Epidermal melanocyte (primary cell): ENCODE measurements around the gene ZNF496.
"Not testable (repeated sequence)": the region's sequence is repeated elsewhere in the genome, so short reads cannot be mapped to it uniquely, and the experiment has no call there.

Experiments
- DNase-seq: peaks from one replicate; pipeline ENCODE4 v3.0.0; 2011; ENCODE audit warnings: low spot score; ENCODE audit not compliant: insufficient read length

Gene ZNF496

DNA sequence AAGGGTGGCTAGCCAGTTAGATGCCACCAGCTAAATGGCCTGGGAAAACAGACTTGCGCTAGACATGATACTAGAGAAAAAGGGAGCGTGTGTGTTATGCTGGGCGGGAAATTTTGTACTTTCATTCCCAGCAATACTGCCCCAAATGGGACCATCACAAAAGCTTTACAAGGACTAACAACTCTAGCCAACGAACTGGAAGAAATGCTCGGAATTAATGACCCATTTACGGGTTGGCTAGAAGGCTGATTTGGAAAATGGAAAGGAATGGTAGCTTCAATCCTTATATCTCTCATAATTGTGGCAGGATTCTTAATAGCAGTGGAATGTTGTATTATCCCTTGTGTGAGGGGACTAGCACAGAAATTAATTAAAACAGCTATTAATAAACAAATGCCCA, 27.9 kb upstream of the ZNF496 start:
- no peak for DNase-seq

DNA sequence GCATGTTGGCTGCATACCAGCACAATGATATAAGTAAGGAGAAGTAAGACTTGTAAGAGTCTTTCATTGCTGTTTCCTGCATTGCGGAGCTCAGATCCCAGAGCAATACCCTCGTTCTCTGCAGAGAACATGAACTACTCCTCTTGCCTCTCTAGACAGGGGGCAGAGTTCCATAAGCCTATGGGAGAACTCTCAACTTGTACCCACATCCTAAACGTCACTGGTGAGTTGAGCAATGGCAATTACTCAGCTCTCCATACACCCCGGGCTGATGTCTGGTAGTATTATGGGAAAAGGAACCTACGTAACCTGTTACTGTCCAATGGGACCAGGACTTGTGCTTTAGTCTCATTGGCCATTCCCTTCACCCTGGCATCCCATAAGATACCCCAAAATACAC, 27.3 kb upstream of the ZNF496 start:
- DNase-seq: no peak

DNA sequence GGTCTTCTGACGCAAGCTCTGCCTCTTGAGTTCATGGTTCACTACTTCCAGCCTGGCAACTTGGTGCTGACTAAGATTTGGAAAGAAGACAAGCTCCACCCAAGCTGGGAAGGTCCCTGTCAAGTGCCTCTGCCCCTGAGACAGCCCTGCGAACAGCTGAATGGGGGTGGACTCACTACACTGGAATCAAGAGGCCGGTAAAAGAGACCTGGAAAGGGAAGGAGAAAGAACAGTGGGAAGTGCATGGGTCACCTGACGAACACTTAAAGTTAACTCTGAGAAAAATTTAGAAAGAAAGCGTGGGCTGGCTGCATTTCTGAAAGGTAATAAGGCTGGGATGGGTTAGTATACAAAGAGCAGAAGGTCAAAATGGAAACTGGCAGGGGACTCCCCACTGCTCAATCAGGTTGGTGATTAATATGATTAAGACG, 26.1 kb upstream of the ZNF496 start:
- DNase-seq: no peak

DNA sequence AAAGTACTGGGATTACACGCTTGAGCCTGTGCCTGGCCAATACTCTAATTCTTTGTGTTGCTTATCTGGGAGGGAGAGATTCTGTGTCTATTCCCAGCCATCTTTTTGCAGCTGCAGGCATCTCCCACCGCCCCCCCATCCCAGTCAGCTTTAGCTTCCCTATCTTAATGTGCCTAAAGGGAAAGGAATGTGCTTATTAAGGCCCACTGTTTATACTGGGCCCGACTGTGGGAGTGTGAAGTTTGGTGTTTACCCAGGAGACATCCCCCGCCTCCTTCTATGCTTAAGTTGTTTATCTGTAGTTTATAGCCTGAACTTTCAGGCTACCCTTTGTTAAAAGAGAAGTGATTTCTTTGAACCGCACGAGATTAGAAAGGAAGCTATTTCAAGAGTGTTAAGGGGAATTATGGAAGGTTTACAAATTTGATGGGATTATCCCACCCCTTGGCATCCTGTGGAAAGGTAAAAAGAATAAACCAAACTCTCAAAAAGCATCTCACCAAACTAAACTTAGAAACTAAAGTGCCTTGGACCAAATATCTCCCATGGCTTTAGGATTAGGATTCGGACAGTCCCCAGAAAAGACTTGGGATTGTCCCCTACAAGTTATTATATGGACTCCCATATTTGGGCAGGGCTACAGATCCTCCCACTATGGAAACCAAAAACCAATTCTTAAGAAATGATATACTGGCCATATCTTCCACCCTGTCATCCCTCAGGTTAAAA, 25.5 kb upstream of the ZNF496 start:
- no peak for DNase-seq

DNA sequence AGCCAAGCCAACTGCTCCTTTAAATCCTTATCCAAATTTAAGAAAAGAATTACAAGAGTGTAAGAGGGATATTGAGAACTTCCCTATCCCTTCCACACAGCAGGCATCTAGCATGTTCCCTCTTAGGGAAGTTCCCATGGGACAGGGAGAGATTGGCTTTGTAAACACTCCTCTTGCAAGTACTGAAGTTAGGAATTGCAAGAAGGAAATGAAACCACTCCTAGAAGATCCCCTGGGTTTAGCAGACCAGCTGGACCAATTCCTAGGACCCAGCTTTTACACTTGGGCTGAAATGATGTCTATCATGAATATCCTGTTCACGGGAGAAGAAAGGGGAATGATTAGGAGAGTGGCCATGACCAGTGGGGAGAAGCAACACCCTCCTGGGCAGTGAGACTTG, 23.5 kb upstream of the ZNF496 start:
- not testable (repeated sequence) for DNase-seq

DNA sequence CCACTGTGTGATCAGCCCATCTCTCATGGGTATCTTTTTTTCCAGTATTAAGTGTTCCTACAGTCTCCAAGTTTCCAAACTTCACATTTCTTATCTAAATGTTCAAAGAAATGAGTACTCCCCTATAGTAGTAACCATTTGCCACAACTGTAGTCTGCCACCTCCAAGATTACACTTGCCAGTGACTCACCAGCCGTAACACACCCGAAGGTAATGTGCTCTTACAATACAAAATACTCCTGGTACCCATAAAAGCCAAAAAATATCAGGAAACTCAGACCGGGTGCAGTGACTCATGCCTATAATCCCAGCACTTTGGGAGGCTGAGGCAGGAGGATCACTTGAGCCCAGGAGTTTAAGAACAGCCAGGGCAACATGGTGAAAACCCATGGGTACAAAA, 20.5 kb upstream of the ZNF496 start:
- no peak for DNase-seq

DNA sequence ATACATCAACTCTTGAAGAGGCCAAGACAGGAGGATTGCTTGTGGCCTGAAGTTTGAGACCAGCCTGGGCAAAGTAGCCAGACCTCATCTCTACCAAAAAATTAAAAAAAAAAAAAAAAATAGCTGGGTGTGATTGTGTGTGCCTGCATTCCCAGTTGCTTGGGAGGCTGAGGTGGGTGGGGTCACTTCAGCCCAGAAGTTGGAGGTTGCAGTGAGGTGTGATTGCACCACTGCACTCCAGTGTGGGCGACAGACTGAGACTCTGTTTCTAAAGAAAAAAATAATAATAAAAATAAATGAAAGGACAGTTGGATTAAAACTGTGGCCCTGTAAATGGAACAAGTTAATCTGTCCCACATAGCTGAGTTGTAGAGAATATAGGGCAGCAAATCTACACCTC, 18.9 kb upstream of the ZNF496 start:
- no peak for DNase-seq

DNA sequence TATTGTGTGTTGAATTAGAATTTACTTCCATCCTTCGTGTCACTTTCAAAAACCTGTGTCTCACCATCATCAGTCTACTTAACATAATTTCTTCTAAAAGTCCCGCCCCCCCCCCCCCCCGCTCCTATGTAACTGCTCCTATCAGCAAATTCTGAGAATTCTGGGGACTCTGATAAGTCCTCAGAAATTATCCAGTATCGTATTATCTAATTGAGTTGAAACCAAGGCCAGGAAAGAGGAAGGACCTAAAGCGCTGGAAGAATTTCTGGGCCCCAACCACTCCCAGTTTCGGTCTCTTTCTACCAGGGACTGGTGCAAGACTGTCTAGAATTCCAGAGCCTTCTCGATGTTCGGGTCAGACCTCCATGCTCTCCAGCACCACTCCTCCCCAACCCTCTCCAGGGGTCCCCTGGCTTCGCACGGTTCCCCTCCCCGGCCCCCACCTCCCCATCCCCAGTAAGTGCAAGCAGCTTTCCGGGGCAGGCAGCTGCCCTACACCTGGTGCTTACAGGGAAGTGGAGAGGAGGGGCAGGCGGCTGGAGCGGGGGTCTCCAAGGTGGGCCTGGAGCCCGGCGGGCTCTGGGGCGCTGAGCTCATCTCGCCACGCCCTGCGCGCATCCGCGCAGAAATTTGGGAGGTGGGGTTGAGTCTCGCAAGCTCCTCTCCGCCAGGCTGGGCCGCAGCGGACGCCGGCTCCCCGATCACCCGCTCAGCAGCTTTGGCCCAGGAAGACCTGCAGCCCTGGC, 16.0 kb upstream of the ZNF496 start:
- DNase-seq: no peak

DNA sequence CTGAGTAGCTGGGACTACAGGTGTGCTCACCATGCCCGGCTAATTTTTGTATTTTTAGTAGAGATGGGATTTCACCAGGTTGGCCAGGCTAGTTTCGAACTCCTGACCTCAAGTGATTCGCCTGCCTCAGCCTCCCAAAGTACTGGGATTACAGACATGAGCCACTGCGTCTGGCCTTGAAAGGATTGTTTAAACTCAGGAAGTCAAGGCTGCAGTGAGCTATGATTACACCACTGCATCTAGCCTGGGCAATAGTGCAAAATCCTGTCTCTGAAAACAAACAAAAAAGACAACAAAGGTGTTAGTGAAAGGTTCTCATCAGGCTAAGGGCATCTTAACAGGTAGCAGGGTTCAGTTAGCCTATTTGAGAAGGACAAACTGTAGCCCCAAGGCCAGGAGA, 14.2 kb upstream of the ZNF496 start:
- no peak for DNase-seq

DNA sequence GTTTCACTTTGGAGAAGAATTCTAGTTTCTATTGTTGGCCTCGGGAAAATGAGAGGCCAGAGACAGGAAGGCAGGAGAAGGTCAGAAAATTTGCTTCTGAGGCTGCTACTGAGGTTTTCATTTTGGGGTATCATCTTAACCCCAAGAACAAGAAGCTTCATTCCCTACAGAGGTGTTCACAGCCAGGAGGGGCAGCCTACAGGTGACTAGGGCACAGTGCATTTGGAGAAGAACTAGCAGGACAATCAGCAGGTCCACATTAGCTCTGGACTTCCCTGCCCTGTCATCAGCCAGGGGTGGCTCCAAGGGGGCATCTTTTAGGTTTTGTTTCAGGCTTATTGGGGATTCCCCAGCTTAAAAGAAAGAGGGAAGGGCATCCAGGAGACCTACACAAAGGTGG, 12.1 kb upstream of the ZNF496 start:
- DNase-seq: no peak

DNA sequence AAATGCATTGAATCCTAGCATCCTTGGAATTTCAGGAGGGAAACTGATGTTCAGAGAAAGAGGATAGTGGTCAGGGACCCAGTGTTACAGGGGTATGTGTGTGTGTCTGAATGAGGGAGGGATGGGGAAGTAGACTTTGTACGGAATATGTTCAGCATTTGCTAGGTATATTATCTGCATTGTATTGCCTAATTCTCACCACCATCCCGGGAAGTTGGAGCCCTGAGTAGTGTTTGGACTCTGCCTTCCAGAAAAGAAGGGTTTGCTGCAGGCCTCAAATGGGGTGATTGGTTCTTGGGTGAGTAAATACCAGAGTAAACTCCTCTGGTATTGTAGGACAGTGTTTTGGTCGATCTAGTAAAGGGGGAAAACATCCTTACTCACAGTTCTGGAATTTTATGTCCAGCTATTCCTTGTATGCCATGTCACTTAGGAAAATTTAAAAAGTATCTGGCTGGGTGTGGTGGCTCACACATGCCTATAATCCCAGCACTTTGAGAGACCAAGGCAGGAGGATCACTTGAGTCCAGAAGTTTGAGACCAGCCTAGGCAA, 7.1 kb upstream of the ZNF496 start:
- no peak for DNase-seq

DNA sequence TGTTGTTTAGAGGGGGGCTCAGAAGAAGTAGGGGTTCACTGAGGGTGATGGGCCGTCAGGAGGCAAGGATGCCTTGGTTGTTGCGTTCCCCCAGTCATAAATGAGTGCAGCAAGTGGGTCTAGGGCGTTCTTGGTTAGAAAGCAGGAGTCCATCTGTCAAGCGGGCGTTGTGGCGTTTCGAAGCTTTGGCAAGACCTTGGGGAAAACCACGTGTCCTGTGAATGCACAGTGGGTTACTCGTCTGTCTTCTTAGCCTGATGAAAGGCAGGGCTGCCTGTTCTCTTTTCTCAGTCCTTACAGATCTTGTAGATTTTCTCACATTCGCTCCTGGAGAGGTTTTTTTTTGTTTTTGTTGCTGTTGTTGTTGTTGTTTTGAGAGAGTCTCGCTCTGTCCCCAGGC, 6.3 kb upstream of the ZNF496 start:
- DNase-seq: no peak

DNA sequence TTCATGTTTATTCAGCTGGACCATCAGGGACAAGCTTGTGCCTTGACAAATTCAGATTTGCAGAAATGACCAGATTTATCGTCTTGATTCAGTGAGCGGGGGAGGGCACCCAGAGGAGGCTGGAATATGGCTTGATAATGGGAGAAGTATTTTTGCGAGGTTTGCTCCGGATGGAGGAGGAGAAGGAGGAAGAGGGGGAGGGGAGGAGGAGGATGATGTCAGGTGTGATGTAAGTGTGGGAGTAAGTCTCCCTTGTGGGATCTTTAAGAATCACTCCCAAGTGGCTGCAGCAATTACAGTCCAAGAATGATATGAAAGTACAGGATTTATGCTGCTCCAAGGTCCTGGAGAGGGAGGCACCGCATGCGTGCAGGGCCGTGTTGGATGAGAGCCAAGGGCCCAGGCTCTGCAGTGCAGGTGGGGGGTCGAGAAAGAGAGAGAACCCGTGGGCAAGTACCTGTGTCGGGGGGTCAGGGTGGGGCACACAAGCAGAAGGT, 5.6 kb upstream of the ZNF496 start:
- no peak for DNase-seq

DNA sequence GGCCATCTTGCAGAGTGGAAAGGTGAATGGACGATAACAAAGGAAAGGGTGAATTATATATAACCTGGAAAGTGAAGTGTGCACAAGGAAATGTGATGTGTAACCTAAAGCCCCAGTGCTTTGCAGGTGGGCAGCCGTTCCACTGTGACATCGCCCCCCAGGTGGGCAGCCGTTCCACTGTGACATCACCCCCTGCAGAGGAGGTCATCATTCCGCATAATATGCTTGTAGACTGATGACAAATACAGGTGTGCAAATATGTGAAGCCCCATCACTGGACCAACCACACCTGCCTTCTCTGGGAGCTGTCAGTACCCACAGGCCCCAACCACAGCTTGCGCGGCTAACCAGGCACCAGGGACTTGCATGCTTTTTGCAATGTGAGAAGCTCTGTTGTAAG, 4.7 kb upstream of the ZNF496 start:
- DNase-seq: no peak

DNA sequence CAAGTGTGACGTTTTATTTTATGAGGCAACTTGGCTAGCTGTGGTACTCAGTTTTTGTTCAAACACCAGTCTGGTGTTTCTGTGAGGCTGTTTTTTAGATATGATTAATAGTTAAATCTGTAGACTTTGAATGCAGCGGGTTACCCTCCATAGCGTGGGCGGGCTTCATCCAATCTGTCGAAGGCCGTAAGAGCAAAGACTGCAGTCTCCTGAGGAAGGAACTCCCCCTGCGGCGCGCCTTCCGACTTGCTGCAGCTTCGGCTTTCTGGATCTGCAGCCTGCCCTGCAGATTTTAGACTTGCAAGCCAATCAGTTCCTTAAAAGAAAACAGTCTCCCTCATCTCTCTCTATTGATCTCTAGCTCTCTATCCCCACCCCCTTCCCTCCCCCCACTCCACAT, 4.2 kb upstream of the ZNF496 start:
- DNase-seq: no peak

DNA sequence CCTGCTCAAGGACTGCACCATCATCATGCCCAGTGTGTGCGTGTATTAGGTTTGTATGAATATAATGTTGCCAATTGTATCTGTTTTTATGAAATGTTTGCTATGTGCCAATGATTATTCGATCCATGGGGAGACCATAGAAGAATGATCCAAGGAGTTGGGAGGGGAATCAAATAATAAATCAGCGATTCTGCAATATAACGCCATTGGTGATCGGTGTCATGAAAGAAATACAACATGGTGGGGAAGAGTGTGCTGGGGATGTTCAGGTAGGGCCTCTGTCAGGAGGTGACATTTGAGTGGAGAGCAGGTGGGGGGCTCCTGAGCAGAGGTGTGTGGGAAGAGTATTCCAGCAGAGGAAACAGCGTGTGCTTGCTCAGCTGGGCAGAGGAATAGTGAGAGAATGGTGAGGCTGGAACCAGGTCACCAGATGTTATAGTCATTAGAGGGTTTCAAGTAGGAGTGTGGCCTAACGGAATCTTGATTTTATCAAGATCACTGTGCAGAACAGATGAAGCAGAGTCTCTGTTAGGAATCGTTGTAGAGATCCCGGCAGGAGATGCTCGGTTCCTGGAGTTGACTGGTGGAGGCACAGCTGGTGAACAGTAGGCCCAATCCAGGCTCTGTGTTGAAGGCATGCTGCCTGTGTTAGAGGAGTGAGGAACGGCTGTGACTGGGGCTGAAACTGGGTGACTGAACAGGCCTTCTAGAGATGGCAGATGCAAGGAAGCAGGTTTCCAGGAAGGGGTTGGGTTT, 2.9 kb upstream of the ZNF496 start:
- DNase-seq: no peak

DNA sequence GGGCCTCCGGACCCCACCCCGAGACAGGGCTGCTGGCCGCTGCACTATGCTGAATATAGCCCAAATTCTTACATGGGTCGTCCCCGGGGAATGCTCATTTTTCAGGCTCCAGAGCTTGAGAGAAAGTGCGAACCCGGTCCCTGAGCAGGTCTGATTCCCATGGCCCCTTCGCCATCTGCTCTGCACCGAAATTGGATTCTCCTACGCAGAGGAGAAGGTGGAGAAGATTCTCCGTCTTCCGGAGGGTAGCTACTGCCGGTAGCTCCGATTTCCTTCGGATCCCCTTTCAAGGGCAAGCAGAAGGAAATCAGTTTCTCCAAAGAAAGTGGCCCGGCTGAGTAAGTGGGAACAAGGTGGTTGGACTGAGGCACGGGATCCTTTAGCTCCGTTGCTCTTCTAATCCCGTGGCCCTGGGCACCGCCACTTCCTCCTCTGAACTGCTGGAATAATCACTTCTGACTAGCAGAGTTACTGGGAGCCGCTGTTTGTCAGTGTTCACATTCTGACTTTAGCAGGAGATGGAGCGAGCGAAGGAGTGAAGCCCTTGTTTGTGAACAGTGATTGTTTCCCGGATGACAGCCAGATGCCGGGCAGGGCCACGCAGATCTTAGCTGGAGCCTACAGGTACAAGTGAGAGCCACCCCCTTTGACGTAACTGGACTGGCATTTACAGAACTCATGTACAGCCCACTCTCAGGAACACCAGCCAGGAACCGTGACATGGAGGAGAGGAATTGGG, 1.1 kb upstream of the ZNF496 start:
- DNase-seq: no peak

DNA sequence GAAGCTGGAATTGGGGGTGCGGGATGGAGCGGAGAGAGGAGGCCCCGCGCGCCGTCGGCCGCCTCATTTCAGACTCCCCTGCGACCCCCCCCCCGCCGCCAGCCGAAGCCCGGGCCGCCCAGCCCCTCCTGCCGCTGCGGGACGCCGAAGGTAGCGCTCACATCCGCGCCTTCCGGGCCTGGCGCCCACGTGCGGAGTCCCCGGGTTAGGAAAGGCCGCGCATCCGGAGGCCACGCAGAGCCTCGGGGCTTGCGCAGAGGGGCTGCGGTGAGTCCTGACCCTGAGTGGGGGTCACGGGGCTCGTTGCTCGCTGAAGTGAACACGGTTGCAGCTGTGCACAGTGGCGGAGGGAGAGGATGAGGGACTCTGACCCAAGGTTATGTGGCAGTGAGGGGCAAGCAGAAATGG, 552 bp upstream of the ZNF496 start:
- DNase-seq: peak; percentile 36

DNA sequence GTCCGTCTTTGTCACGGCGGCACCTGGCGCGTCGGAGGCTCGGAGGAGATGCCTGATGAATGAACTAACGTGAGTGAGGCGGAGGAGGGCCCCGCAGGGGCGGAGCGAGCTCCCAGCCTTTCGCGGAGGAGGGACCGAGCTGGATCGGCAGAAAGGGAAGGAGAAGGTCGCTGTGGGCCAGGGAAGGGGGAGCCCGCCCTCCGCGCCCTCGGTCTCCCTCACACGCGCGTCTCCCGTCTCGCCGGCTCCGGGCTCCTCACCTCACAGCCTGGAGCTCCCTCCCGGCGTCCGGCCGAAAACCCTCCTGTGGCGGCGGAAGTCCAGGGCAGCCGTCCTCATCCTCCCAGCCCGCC, 519 bp downstream of the ZNF496 start:
- DNase-seq: peak; percentile 76

DNA sequence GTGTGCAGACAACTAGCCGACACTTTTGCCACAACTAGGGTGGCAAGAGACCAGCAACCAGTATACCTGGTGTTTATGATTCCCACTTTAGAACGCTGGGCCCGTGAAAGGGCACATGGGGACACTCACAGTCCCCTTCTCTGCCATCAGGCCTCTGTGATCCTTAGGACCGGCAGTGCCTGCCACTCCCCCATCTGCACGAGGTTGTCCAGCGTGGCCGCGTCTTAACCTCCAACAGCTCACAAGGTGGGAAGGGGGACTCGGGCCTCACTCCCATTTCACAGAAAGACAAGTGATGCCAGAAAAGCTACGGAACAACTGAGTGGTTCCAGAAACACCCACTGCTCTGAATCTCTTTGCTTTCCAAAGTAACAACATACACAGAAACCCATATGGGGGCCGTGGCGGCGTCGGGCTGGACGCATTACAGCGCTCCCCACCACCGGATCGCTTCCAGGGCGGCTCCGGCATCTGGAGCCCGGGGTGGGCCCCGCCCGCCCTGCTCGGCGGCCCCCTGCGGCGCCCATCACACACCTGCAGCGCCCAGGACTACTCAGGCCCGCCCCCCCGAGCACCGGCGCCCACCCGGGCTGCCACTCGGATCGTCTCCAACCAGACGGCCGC, 1.0 kb downstream of the ZNF496 start:
- DNase-seq: no peak

DNA sequence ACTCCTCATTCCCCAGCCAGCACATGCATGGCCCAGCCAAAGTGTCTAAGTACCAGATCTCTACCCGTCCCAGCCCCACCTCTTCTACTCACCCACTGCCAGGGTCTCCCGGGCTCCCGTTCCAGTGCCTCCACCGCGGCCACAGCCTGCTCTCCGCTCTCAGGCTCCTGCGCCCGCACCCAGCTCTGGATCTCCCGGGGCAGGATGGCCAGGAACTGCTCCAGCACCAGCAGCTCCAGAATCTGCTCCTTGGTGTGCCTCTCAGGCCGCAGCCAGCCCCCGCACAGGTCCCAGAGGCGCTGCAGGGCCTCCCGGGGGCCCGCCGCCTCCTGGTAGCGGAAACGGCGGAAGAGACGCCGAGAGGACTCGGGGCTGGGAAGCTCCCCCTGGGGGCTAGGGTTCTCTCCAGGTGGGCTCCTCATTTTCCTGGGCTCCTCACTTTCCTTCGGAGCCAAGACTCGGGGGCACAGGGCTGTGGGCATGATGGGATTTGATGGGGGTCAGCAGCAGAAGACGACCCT, 2.5 kb downstream of the ZNF496 start:
- DNase-seq: no peak
